ENCODE measurements around the gene DPF3. TPM values are rescaled to one million over a fixed set of nuclear protein-coding genes. Genes with fewer than 3 reads are reported as not detected.

DPF3 gene
- total RNA-seq, 1 donor from 2014 or later, result 3.0 TPM

GRCh38 chr14:72737560-72737943 is 156.3 kb downstream of the DPF3 start:
- Mint-ChIP-seq H3K27me3 (ENCODE audit: unreplicated experiment) (peaks cover 8% of the 10 kb centered on the region), H3K4me3 (ENCODE audit: unreplicated experiment) (no peak overlapping the region), H3K9me3 (ENCODE audit: unreplicated experiment) (no peaks in the 10 kb centered on the region), H3K36me3 (ENCODE audit: low read depth, unreplicated experiment) (no peaks in the 10 kb centered on the region), H3K27ac (ENCODE audit: unreplicated experiment) (no peak overlapping the region), H3K4me1 (ENCODE audit: unreplicated experiment) (peaks cover 3% of the 10 kb centered on the region)
- no peak for DNase-seq (ENCODE audit: low spot score)
- no peak for TF ChIP-seq CTCF (IDR thresholded peaks at IDR 0.05; ENCODE audit: unreplicated experiment)

GRCh38 chr14:72736786-72737559 is 156.9 kb downstream of the DPF3 start:
- H3K27me3 Mint-ChIP-seq (ENCODE audit: unreplicated experiment), result peaks cover 8% of the 10 kb centered on the region
- H3K4me3 Mint-ChIP-seq (ENCODE audit: unreplicated experiment), result no peak overlapping the region
- H3K4me1 Mint-ChIP-seq (ENCODE audit: unreplicated experiment), result peaks cover 3% of the 10 kb centered on the region
- DNase-seq (ENCODE audit: low spot score), result no peak
- H3K36me3 Mint-ChIP-seq (ENCODE audit: low read depth, unreplicated experiment), result no peaks in the 10 kb centered on the region
- TF ChIP-seq CTCF (IDR thresholded peaks at IDR 0.05; ENCODE audit: unreplicated experiment), result no peak
- H3K27ac Mint-ChIP-seq (ENCODE audit: unreplicated experiment), result no peak overlapping the region
- H3K9me3 Mint-ChIP-seq (ENCODE audit: unreplicated experiment), result no peaks in the 10 kb centered on the region

GRCh38 chr14:72736308-72736707 is 157.6 kb downstream of the DPF3 start:
- DNase-seq (ENCODE audit: low spot score), result no peak
- TF ChIP-seq CTCF (IDR thresholded peaks at IDR 0.05; ENCODE audit: unreplicated experiment), result no peak
- Mint-ChIP-seq H3K27ac (ENCODE audit: unreplicated experiment) (no peak overlapping the region), H3K4me3 (ENCODE audit: unreplicated experiment) (no peak overlapping the region), H3K36me3 (ENCODE audit: low read depth, unreplicated experiment) (no peaks in the 10 kb centered on the region), H3K9me3 (ENCODE audit: unreplicated experiment) (no peaks in the 10 kb centered on the region), H3K27me3 (ENCODE audit: unreplicated experiment) (peaks cover 8% of the 10 kb centered on the region), H3K4me1 (ENCODE audit: unreplicated experiment) (peaks cover 3% of the 10 kb centered on the region)

GRCh38 chr14:72732022-72732780 is 161.7 kb downstream of the DPF3 start:
- Mint-ChIP-seq H3K36me3 (ENCODE audit: low read depth, unreplicated experiment) (no peaks in the 10 kb centered on the region), H3K27me3 (ENCODE audit: unreplicated experiment) (peaks cover 6% of the 10 kb centered on the region), H3K27ac (ENCODE audit: unreplicated experiment) (no peak overlapping the region), H3K4me1 (ENCODE audit: unreplicated experiment) (peaks cover 3% of the 10 kb centered on the region), H3K9me3 (ENCODE audit: unreplicated experiment) (no peaks in the 10 kb centered on the region), H3K4me3 (ENCODE audit: unreplicated experiment) (no peak overlapping the region)
- no peak for TF ChIP-seq CTCF (IDR thresholded peaks at IDR 0.05; ENCODE audit: unreplicated experiment)
- DNase-seq (ENCODE audit: low spot score), result no peak

Data from endothelial cell (in vitro differentiated cells).